ENCODE results near the gene LRMDA.

LRMDA gene

DNA sequence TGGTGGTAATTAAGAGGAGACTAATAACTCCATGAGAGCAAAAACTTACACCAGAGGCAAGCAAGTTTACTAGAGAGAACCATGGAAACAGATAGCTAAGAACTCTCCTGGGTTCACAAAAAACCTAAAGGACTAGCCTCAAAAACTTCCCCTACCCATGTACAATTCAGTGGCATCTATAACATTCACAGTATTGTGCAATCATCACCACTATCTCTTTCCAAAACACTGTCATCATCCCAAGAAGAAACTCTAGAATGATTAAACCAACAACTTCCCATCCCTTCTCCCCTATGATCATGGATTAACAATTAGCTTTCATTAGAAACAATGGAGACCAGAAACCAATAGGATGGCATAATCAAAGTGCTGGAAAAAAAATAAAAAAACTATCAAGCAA lies 1038.3 kb downstream of the LRMDA start:
- no peak for TF ChIP-seq CTCF (IDR thresholded peaks at IDR 0.05)
- DNase-seq: no peak
- intact Hi-C loops (cut with DNase I; ENCODE audit: low total_unique reads): no loop called here
- Histone ChIP-seq H3K27me3 (no peaks in the 10 kb centered on the region), H3K9me3 (no peaks in the 10 kb centered on the region), H3K27ac (no peak overlapping the region), H3K36me3 (no peaks in the 10 kb centered on the region), H3K4me3 (no peak overlapping the region), H3K4me1 (peaks cover 0 to 12% (median 0%) of the 10 kb centered on the region in 4 donors)

DNA sequence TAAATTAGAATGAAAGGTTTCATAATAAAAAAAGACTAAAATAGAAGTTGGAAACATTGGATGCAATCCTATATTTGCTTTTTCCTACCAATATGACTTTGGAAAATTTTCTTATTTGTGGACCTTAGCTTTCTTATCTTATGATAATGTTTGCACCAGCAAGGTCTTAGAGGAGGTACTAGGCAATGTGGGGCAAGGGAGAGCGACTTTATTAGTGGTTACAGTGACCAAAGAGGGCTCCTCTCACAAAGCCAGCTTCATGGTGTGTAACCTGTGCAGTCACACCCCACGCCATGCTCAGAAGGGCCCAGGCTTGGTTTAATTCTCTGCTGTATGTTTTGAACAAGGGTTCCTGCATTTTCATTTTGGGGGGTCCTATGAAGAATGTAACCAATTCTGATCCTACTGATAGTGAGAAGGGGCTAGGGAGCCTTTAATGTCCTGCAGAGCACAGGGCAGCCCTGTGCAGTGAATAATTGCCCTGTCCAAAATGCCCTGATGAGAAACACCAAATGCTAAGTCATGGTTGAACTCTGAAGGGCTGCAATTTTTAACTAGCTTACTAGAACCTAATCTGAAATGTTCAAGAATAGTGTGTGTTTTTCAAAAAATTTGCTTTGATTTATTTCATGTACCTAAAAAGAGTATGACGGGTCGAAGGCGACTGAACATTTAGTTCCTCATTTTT lies 1047.8 kb downstream of the LRMDA start:
- H3K9me3 ChIP-seq: peaks cover 0 to 6% (median 0%) of the 10 kb centered on the region in 3 donors
- H3K27me3 ChIP-seq: no peaks in the 10 kb centered on the region
- H3K27ac ChIP-seq: peak overlapping the region; percentile 1 to 41
- peaks cover 0 to 33% (median 5%) of the 10 kb centered on the region in 4 donors for H3K4me1 ChIP-seq
- H3K36me3 ChIP-seq: no peaks in the 10 kb centered on the region
- no peak overlapping the region for H3K4me3 ChIP-seq
- intact Hi-C loops (cut with DNase I; ENCODE audit: low total_unique reads): no loop called here
- DNase-seq: no peak
- TF ChIP-seq CTCF (IDR thresholded peaks at IDR 0.05): no peak

GRCh38 chr10:76481178-76481577 lies 1049.8 kb downstream of the LRMDA start:
- Histone ChIP-seq H3K27me3 (no peaks in the 10 kb centered on the region), H3K4me1 (peaks cover 0 to 33% (median 5%) of the 10 kb centered on the region in 4 donors), H3K4me3 (no peak overlapping the region), H3K36me3 (no peaks in the 10 kb centered on the region), H3K9me3 (peaks cover 0 to 6% (median 0%) of the 10 kb centered on the region in 3 donors), H3K27ac (peak overlapping the region; percentile 2 to 55)
- intact Hi-C loops (cut with DNase I; ENCODE audit: low total_unique reads): no loop called here
- no peak for TF ChIP-seq CTCF (IDR thresholded peaks at IDR 0.05)
- DNase-seq: no peak

DNA sequence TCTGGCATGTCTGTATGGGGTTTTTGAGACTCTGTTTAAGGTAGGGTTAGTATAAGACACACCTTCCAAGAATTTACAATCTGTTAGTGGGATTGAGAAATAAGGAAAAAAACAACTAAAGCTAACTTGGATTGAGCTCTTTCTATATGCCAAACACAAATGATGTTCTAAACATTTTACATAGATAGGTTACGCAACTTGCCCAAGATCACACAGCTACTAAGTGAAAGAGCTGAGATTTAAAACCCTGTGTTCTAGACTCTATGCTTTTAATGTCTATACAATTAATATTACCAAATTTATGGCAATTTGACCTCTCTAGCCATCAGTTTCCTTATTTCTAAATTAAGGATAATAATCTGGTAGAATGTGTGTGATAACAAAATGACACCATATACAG lies 1056.2 kb downstream of the LRMDA start:
- peaks cover 0 to 18% (median 1%) of the 10 kb centered on the region in 4 donors for H3K4me1 ChIP-seq
- intact Hi-C loops (cut with DNase I; ENCODE audit: low total_unique reads): no loop called here
- no peaks in the 10 kb centered on the region for H3K36me3 ChIP-seq
- H3K9me3 ChIP-seq: peaks cover 0 to 12% (median 0%) of the 10 kb centered on the region in 3 donors
- no peak for DNase-seq
- no peaks in the 10 kb centered on the region for H3K27me3 ChIP-seq
- H3K27ac ChIP-seq: no peak overlapping the region
- no peak overlapping the region for H3K4me3 ChIP-seq
- no peak for TF ChIP-seq CTCF (IDR thresholded peaks at IDR 0.05)

DNA sequence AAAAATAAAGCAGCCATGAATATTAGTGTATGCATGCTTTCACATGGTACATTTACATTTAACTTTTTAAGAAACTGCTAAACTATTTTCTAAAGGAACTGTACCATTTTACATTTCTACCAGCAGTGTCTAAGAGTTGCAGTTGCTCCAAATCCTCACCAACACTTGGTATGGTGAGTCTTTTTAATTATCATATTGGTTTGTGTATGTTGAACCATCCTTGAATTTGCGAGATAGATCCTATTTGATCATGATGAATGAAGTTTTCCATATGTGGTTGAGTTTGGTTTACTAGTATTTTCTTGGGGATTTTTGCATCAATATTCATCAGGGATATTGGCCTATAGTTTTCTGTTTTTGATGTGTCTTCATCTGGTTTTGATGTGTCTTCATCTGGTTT lies 1057.2 kb downstream of the LRMDA start:
- intact Hi-C loops (cut with DNase I; ENCODE audit: low total_unique reads): no loop called here
- H3K4me1 ChIP-seq: peaks cover 0 to 22% (median 1%) of the 10 kb centered on the region in 4 donors
- TF ChIP-seq CTCF (IDR thresholded peaks at IDR 0.05): no peak
- no peak overlapping the region for H3K27ac ChIP-seq
- H3K4me3 ChIP-seq: no peak overlapping the region
- H3K27me3 ChIP-seq: no peaks in the 10 kb centered on the region
- no peaks in the 10 kb centered on the region for H3K36me3 ChIP-seq
- peaks cover 0 to 17% (median 7%) of the 10 kb centered on the region in 3 donors for H3K9me3 ChIP-seq
- DNase-seq: no peak

Data from tibial artery (tissue), 4 donors.